NCI-H187 treated with DMSO at 0.1 percent for 48 hours (cell line): ENCODE results near the gene PRKAR2A.
"Not testable (repeated sequence)": the region's sequence is repeated elsewhere in the genome, so short reads cannot be mapped to it uniquely, and the experiment has no call there.

Source experiments
- DNase-seq: peaks from one replicate; lab custom pipeline; 2025; lab: John Stamatoyannopoulos, UW

The PRKAR2A gene

DNA sequence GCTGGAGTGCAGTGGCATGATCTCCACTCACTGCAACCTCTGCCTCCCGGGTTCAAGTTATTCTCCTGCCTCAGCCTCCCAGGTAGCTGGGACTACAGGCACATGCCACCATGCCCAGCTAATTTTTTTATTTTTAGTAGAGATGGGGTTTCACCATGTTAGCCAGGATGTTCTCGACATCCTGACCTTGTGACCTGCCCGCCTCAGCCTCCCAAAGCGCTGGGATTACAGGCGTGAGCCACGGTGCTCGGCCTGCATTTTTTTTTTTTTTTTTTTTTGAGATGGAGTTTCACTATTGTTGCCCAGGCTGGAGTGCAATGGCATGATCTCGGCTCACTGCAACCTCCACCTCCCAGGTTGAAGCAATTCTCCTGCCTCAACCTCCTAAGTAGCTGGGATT lies 69.1 kb downstream of the PRKAR2A start:
- not testable (repeated sequence) for DNase-seq

DNA sequence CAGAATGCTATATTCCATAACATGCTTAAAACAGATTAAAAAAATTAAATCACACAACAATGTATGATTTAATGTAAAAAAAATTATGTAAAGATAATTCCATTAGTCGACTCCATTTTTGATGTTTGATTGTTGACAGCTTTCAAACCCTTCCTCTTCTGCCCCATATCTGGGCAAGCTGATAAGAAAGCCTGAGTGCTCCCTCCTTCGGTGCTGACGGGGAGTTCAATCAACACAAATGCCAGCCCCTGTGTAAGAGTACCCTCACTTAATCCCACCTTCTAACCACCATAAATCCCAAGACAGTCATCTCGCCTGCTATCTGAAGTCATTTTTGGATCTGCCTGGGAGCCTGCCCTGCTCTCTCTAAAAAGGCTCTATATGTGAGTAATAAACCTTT lies 70.8 kb downstream of the PRKAR2A start:
- no peak for DNase-seq

DNA sequence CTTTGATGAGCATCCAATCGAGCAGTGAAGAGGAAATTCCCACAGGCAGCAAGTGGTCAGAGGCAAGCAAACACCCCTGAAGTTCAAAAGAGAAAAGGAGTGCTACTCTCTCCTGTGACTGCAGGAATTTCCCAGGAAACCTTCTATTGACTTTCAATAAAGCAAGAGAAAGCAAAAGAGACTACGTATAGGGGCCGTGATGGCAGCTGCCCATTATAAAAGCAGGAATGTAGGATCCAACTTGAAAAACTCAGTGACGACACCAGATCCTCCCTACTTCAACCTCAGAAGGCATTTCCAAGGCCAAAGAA lies 77.5 kb downstream of the PRKAR2A start:
- no peak for DNase-seq

DNA sequence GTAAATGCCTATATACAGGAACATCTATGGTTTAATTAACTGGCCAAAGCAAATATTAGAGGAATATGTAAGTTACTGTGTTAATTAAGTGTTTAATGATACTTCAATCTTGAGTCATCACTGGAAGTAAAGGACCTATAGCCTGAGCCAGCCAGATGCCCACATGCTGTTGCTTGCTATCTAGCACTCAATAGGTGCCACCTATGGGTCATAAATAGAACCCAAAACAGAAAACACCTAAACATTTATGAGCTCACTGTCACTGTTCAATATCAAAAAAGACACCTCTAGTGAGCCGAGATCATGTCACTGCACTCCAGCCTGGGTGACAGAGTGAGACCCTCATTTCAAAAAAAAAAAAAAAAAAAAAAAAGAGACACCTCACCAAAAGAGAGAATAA lies 82.3 kb downstream of the PRKAR2A start:
- DNase-seq: no peak

DNA sequence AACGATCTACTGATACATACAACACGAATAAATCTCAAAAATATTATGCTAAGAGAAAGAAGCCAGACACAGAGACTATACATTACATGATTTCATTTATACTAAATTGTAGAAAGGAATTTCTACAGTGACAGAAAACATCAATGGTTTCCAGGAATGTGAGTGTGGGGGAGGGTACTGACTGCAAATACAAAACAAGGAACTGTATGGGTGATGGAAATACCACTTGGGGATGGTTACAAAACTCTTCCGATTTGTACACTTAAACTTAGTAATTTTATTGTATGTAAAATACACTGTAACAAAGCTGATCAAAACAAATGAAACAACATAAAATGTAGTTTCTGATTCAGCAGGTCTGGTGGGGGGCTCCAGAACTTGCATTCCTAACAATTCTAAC lies 84.9 kb downstream of the PRKAR2A start:
- no peak for DNase-seq

DNA sequence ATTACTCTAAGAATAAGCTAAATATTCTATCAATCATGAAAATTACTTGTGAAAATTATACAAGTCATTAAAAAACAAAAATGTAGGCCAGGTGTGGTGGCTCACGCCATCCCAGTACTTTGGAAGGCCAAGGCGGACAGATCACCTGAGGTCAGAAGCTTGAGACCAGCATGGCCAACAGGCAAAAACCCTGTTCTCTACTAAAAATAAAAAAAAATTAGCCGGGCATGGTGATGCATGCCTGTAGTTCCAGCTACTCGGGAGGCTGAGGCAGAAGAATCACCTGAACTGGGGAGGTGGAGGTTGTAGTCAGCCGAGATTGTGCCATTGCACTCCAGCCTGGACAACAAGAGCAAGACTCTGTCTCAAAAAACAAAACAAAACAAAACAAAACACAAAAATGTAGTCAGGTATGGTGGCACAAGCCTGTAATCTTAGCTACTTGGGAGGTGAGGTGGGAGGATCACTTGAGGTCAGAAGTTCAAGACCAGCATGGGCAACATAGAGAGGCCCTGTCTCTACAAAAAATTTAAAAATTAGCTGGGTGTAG lies 87.6 kb downstream of the PRKAR2A start:
- not testable (repeated sequence) for DNase-seq

DNA sequence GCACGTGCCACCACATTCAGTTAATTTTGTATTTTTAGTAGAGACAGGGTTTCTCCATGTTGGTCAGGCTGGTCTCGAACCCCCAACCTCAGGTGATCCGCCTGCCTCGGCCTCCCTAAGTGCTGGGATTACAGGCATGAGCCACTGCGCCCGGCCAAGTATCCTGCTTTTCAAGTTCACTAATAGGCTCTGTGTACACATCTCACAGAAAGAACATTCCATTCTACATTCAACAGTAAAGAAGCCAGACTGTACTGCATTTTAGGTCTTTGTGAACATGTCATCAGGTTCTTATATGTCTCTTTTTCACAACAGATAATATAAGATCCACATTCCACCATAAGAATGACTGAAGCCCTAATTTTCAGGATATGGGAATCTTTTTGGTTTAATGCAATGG lies 88.1 kb downstream of the PRKAR2A start:
- DNase-seq: not testable (repeated sequence)

DNA sequence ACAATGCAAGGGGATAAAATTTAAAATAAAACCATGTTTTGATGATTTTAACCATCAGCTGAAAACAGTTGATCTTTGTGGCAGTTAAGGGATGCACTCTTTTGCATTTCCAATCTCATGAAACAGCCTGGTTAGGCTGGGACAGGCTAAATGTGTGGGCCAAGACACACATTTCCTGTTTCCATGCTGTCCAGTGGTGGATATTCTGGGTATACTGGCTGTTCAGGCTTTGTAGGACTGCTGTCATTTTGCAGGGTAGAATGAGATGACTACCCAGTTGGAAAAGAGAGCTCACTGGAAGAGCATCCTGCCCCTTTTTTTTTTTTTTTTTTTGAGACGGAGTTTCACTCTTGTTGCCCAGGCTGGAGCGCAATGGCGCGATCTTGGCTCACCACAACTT lies 88.6 kb downstream of the PRKAR2A start:
- DNase-seq: no peak

DNA sequence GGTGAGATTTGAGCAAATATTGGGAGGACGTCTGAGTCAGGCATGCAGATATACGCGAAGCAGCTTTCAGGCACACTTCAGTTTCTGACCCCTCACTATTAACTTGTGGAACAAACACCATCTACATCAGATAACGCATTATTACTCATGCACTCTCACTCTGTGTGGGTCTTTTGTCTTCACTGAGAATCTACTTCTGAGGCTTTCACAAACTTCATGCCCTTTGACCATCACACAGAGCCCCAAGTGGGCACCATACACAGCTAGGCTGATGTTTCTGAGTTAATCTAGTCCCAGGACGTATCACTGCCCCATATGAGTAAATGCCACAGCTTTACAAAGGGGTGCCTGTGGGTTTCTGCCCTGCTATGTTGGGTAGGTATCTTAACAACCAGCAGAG lies 91.0 kb downstream of the PRKAR2A start:
- no peak for DNase-seq

DNA sequence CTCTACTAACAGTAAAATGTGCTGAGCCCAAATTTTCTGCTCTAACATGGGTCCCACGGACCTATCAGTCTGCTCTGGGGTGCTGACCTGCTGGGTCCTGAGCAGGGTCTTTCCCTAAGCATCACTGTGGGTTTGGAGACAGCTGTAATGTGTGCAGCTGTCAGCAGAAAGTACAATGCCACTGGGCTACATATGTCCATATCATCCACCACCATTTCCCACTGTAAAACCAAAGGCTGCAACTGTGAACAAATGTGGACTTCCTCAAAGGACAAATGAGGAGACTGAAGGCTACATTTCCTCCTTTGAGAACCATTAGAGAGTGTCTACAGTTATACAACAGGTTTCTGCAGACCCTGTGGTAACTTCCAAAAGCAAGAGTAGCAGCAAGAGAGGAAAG lies 96.8 kb downstream of the PRKAR2A start:
- DNase-seq: no peak

DNA sequence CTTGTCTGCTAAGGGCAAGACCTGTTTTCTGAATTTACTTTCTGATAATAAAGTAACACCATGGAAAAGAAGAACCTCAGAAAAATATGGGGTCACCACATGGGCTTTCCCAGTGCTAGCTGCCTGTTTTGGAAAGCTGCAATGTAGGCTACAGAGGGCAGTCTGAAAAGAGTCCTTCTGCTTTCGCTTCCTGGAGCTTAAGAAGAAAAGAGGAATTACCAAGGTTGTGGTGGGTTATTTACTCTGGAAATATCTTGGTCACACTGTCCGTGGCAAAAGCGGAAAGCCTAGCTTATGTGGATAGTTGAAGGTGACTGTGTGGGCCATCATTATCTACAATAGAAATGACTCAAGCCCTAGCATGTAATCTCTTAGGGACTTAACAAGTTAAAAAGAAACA lies 98.9 kb downstream of the PRKAR2A start:
- DNase-seq: no peak

DNA sequence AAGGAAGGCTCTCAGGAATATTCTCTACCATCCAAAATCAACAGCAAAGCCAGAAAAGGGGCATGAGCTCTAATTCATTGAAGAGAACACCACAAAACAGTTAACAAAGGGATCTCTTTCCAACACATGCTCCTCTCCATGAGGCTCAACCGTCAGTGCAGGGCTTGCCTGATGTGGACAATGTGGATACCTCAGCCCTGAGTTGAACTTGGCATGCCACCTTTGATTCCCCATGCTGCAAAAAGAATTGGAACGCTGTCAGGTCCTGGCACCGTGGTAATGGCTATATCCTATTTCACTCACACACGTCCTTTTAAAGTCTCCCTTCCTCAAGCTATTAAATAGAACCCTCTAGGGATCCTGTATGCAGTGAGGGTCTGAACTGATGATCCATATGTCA lies 100.0 kb downstream of the PRKAR2A start:
- DNase-seq: no peak

DNA sequence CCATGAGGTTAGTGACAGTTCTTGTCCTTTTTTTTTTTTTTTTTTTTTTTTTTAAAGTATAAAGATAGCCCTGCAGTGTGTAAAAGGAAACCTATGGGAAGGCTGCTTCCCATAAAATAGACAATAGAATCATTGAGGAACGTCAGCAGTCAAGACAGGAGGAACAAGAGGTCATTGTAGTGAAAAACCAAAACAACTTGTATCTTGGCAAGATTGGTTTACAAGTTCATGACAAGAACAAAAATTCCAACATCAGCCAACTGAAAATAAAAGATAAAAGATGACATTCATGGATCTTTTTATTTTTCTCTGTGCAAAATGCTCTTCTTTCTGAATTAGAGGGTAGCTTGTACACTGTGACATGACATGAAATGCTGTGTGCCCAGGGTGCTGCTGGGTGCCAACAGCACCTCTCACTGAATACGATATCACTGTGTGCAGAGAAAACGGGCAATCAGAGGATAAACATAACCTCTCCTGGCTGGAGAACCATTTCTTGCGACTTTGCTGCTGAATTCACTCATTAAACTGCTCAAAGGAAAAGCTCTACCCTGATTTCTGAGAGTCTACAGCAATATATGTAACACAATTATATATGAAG lies 100.6 kb downstream of the PRKAR2A start:
- DNase-seq: no peak

DNA sequence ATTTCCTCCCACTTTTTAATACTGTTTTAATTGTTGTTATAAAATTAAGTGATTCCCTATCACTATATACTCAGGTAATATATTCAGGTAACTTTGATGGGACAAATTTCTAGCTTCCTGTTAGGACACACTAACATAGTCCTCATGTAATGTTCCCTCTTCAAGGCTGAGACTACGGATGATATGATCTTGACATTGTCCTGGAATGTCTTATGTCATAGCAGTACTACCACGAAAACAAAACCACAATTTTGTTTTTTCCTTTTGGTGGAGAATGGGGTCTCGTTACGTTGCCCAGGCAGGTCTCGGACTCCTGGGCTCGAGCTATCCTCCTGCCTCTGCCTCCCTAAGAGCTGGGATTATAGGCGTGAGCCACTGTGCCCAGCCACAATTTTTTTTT lies 103.9 kb downstream of the PRKAR2A start:
- no peak for DNase-seq

DNA sequence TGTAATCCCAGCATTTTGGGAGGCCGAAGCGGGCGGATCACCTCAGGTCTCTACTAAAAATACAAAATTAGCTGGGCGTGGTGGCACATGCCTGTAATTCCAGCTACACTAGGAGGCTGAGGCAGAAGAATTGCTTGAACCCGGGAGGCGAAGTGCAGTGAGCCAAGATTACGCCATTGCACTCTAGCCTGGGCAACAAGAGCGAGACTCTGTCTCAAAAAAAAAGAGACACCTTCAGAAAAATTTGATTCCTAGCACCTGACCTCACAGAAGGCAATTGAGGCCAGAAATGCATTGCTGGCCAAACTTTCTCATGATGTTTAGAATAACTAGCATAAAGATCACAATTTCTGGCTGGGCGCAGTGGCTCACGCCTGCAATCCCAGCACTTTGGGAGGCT lies 106.4 kb downstream of the PRKAR2A start:
- DNase-seq: not testable (repeated sequence)

DNA sequence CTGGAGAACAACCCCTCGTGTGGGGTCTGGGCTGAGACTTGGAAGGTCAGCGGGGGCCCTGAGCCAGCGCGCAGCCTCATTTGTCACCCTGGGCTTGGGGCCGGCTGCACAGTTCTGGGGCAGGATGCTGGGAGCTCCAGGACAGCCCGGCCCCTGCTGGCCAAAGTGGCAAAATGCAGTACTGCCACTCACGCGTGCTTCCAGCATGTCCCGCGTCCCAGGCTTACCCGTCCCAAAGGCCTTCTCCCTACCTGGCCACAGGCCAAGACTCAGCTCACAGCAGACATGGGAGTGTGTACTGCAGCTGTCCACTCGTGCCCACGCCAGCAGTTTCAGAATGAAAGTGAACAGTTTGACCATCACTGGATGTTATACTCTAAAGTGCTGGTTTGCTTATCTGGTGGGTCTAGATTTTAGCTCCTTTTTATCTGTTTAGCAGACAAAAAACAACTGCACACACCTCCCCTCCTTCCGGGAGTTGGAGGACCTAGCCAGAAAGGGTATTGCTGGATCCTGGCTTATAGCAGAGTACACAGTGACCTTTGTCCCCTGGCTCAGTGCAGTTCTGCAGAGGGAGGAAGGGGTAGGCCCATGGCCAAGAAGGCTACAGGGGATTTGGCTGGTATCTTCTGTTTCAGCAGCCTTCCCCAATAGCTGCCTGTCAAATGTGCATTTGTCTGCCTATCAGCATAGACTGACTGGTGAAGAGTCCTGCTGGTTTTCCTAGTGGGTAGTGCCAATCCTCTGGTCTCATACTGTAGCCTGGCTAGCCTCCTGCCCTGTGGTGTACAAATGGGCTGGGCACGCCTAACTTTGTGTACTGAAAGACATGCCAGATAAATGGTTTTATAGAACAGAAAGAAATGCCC lies 107.5 kb downstream of the PRKAR2A start:
- no peak for DNase-seq

DNA sequence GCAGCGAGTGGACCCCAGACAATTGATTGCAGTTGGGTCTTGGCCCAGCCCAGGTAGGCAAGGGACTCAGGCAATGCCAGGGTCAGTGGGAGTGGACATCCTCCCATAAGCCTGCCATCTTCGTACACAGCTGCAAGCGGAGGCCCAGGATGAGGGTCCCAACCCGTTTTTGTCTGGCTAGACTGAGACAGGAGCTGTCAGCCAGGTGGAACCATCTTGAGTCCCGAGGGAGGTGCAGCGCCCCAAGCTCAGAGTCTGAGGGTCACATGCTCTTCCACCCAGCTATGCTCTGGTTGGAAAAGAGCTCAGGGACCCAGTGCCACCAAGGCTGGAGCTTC lies 108.1 kb downstream of the PRKAR2A start:
- no peak for DNase-seq

DNA sequence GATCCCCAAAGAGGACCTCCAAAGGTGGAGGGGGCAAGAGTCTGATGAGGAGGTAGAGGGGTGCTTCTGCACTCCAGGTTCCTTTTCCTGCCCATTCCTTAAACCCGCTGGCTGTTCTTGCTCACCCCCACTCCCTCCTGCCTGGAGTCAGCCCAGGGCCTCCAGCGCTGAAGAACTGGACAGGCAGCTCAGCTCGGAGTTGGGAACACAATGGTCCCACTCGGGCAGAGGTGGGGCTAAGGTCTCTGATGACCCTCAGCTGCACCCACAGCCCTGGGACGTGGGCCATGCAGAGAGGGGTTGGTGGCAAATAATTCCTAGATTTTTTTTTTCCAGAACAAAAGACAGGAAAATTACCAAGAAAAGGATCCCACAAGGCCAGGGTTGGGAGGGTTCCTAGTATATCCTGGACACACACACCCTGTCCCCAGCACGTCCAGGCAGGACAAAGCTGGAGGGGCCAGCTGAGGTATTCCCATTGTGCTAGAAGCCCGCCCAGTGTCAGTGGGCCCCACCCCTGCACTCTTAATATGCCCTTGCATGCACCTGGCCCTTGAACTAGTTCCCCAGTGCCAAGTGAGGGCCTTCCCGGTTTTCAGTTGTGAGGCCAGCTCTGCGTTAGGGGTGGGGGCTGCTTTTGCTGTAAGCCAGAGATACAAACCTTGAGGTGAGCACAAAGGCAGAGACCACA lies 108.6 kb downstream of the PRKAR2A start:
- no peak for DNase-seq

DNA sequence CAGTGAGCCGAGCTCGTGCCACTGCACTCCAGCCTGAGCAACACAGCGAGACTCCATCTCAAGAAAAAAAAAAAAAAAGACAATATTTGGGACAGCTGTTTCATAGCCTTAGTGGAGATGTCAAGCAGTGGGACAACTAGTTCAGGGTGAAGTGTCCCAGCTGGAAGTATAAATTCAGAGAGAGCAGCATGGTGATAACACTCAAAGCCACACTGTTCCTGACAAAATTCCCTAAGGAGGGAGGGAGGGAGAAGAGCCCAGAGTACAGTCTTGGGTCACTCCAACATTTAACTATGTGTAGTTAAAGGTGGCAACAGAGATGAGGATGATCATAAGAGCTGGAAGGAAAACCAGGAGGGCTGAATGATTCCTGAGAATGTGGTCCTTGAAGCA lies 109.5 kb downstream of the PRKAR2A start:
- no peak for DNase-seq

DNA sequence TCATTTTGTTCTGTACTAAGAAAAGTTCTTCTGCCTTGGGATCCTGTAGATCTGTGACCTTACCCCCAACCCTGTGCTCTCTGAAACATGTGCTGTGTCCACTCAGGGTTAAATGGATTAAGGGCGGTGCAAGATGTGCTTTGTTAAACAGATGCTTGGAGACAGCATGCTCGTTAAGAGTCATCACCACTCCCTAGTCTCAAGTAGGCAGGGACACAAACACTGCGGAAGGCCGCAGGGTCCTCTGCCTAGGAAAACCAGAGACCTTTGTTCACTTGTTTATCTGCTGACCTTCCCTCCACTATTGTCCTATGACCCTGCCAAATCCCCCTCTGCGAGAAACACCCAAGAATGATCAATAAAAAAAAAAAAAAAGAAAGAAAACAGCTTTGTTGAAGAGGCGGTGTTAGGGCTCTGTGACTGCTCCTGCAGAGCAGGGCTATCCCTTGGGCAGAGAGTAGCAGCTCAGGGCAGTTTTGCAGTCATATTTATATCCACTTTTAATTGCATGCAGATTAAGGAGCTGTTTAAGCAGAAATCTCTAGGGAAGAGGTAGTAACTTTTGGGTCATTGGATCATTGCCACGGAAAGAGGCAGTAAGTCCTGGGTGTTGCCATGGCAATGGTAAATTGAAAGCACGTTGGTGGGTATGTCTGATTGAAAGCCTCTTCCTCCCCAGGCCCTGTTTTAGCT lies 112.5 kb downstream of the PRKAR2A start:
- DNase-seq: not testable (repeated sequence)

DNA sequence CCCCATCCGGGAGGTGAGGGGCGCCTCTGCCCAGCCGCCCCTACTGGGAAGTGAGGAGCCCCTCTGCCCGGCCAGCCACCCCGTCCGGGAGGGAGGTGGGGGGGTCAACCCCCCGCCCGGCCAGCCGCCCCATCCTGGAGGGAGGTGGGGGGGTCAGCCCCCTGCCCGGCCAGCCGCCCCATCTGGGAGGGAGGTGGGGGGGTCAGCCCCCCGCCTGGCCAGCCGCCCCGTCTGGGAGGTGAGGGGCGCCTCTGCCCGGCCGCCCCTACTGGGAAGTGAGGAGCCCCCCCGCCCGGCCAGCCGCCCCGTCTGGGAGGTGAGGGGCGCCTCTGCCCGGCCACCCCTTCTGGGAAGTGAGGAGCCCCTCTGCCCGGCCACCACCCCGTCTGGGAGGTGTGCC lies 113.1 kb downstream of the PRKAR2A start:
- DNase-seq: not testable (repeated sequence)

DNA sequence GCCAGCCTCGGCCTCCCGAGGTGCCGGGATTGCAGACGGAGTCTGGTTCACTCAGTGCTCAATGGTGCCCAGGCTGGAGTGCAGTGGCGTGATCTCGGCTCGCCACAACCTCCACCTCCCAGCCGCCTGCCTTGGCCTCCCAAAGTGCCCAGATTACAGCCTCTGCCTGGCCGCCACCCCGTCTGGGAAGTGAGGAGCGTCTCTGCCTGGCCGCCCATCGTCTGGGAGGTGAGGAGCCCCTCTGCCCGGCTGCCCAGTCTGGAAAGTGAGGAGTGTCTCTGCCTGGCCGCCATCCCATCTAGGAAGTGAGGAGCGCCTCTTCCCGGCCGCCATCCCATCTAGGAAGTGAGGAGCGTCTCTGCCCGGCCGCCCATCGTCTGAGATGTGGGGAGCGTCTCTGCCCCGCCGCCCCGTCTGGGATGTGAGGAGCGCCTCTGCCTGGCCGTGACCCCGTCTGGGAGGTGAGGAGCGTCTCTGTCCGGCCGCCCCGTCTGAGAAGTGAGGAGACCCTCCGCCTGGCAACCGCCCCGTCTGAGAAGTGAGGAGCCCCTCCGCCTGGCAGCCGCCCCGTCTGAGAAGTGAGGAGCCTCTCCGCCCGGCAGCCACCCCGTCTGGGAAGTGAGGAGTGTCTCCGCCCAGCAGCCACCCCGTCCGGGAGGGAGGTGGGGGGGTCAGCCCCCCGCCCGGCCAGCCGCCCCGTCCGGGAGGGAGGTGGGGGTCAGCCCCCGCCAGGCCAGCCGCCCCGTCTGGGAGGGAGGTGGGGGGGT lies 113.7 kb downstream of the PRKAR2A start:
- DNase-seq: not testable (repeated sequence)
